GM19397 (cell line): ENCODE data around the gene CEACAM7.
"Not testable (repeated sequence)": the region's sequence is repeated elsewhere in the genome, so short reads cannot be mapped to it uniquely, and the experiment has no call there.

Experiments
- ATAC-seq: cut with Tn5 transposase; IDR thresholded peaks from one replicate; pipeline ENCODE4 v1.9.1; 2021; ENCODE audit warnings: mild to moderate bottlenecking, moderate library complexity; ENCODE audit not compliant: unreplicated experiment

The CEACAM7 gene

DNA sequence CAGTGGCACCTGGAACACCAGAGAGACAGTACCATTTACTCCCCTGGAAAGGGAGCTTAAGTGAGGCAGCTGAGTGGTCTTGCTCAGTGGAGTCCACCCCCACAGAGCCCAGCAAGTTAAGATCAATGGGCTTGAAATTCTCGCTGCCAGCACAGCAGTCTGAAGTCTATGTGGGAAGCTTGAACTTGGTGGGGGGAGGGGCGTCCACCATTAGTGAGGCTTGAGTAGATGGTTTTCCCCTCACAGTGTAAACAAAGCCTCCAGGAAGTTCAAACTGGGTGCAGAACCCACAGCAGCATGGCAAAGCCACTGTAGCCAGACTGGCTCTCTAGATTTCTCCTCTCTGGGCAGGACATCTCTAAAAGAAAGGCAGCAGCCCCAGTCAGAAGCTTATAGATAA is 30.9 kb downstream of the CEACAM7 start:
- no peak for ATAC-seq

DNA sequence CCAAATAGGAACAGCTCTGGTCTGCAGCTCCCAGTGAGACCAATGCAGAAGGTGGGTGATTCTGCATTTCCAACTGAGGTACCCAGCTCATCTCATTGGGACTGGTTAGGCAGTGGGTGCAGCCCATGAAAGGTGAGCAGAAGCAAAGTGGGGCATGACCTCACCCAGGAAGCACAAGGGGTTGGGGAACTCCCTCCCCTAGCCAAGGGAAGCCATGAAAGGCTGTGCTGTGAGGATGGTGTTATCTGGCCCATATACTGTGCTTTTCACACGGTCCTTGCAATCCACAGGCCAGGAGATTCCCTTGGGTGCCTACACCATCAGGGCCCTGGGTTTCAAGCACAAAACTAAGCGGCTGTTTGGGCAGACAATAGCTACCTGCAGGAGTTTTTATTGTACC is 31.3 kb downstream of the CEACAM7 start:
- not testable (repeated sequence) for ATAC-seq

DNA sequence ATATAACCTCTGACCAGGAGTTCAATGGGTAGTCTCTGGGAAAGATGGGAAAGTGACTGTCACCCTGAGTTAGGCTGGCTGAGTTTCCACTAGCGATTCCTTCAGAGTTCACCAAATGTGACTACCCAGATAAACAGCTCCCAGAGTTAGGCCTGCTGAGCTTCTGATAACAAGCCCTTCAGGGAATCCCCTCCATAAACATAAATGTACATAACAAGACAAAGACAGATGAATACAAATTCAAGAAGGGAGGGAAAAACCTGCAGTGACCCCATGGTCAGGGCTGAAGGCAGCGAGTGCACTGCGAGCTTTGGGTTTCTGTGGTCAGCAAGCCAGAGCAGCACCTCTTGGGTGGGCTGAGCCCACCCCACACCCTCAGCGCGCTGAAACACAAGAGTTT is 35.8 kb downstream of the CEACAM7 start:
- no peak for ATAC-seq

DNA sequence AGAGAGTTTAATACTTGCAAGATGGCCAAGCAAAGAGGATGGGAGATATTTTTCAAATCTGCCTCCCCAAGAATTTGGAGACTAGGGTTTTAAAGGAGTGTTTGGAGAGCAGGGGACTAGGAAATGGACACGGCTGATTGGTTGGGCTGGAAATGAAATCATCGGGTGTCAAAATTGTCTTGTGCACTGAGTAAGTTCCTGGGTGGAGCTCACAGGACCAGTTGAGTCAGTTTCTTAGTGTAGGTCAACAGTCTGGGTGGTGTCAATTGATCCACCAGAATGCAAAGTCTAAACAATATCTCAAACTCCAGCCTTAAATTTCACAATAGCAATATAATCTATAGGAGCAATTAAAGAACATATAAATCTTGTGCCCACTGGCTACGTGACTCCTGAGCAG is 38.2 kb downstream of the CEACAM7 start:
- no peak for ATAC-seq

DNA sequence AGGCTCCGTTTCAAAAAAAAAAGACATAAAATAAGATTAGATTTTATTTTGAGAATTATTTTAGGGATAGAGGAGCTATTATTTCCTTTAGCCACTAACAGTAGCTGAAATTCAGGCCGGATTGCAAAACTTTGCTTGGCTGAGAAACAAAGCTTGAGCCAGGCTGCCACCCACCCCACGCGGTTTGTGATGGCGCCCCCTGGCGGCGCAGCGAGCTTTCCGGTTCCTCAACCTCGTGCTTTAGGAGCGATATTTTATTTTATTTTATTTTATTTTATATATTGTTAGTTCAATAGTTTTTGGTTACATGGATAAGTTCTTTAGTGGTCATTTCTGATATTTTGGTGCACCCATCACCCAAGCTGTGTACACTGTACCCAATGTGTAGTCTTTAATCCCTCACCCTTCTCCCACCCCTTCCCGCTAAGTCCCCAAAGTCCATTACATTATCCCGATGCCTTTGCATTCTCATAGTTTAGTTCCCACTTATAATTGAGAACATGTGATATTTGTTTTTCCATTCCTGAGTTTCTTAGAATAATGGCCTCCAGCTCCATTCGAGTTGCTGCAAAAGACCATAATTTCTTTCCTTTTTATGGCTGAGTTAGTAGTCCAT is 41.4 kb downstream of the CEACAM7 start:
- no peak for ATAC-seq

DNA sequence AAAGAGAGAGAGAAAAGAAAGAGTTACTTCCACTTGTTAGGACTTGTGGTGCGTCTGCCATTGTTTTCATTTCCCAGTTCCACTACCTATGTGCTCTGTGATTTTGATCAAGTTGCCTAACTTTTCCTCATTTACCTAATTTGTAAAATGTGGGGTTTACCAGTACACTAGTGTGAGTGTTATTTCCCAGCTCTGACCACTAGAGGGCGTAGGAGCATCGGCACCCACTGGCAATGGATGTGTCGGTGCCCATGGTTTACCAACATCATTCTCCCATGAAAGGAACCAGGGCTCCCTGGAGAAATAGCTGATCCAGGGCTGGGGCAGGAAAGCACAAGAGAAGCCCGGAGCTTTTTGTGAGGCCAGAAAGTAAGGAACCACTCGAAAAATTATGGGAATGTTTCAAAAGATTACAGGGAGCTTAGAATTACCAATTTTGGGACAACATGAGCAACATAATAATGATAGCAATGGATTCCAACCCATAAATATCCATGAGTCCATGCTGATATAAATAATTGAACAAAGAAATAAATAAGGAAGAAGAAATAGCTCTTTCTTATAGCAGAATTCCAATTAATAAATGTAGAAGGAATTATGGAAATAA is 46.1 kb downstream of the CEACAM7 start:
- ATAC-seq = no peak

DNA sequence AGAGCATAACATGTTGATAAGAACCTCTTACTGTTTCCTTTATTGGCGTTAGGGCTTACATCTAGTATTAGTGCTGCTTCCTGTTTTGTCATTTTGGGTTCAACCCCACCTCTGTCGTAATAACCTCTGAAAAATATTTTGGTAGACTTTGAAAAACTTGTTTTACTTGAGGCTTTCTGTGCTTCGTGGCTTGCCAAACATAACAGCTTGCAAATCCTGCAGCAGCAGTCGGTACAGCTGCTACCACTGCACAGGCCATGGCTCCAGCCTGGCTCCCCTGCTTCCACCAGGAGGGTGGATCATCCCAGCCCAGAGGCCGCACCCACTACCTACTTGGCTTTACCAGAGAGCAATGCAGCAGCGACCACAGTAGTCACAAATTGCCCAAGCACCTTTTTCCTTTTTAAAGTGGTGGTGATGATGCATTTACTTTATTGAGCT is 49.4 kb downstream of the CEACAM7 start:
- no peak for ATAC-seq

DNA sequence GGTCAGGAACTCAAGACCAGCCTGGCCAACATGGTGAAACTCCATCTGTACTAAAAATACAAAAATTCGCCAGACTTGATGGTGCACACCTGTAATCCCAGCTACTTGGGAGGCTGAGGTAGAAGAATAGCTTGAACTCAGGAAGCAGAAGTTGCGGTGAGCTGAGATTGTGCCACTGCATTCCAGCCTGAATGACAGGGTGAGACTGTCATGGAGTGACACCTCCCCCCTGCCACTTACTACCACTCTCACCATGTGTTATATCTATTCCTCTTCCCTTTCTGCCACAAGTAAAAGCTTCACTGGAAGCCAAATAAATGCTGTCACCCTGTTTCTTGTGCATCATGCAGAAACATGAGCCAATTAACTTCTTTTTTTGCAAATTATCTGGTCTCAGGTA is 50.6 kb downstream of the CEACAM7 start:
- ATAC-seq = no peak

DNA sequence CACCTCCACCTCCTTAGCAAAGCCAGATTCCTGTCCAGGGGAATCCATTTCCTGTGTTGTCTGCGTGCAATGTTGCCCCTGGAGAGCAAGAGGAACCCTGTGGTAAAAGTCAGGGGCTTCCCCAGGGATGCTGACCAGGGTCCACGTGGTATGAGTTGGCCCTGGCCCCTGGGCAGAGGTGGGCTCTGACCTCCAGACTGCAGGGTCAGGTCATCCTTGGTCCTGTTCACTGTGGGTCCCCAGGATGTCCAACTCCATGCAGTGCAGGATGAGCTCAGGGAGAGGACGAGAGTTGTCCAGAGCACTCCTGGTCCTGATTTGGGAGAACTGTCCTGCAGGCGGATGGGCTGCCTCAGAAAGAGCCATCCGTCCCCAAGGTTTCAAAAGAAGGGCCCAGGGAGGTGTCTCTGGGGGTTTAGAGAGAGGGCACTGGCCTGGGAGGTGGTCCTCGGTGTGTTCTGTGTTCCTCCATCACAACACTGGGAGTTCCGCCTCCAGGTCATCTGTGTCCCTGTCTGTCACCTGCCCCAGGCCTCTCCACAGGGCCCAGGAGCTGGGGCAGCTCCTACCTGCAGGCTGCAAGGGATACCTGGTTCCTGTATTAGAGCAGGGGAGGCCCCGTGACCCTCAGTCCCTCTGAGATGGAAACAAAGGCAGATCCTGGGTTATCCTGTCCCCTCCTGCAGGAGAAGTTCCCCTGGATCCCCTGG is 59.9 kb downstream of the CEACAM7 start:
- ATAC-seq = no peak

DNA sequence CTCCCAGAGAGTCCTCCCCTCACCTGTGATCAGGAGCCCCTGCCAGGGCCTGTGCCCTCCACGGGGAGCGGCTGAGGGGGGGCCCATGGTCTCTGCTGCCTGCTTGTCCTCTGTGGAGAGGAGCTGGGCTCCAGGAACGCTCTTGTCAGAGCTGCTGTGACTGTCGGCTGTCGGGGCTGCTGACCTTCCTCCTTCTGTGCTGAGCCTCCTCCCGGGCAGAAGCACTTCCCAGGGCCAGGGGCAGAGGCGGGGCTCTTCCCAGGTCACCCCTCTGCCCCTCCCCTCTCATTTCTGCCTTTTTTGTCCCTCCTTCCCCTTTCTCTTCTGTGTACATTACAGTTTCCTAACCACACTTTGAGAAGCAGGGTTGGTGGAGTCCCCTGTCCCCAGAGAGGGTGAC is 61.2 kb downstream of the CEACAM7 start, which contains the start of gene CEACAM4:
Gene CEACAM4 (minus strand): TSS at position 198 of the 400 bp plus-strand sequence. CDS start 111 bp downstream, at position 87.
- ATAC-seq = no peak

DNA sequence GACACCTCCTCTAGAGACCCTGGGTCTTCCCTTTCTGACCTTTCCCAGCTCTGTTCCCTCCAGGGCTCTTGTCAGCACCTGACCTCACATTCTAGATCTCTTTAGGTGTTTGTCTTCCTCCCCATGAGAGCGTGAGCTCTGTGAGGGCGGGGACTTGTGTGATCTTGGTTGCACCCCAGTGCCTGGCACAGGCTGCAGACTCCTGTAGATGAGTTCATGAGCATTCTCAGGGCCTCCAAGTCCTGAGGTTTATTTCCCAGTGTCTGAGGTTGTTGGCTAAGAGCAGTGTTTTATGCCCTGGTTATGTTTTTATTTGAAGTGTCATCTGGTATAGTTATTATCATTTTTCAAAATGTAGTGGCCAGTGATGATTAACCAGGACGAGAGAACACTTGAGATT is 61.8 kb downstream of the CEACAM7 start:
- no peak for ATAC-seq

DNA sequence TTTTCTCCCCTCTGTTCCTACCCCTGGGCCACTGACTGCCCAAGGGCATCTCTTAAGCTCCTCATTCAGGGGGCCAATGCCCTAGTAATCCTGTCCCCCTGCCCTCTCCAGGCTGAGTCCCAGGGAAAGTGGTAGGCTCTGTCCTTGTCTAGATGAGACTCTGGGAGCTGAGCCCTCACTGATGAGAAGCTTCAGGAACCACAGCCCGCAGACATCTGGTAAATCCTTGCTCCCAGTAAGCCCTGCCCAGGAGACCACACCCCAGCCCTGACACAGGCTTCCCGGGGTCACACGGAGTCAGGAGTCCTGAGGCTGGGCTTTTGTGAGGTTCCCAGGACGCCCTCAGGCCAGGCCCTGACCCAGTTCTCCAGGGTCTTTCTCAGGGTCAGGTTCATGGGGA is 63.1 kb downstream of the CEACAM7 start:
- ATAC-seq = no peak

DNA sequence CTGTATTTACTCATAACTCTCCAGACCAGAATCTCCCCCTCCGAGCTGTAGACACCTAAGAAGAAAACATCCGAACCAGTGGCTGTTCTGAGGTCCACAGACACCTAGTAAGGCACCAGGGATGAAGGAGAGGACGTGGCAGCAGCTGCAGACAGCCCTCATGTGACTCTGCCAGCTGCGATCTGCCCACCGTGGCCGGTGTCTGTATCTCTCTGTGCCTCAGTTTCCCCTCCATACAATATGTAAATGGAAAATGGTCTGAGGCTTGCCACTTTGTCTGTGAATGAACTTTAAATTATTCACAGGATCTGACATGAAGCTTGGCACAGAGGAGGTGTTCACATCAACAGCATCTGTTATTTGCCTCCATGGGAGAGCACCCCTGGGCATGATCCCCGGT is 63.6 kb downstream of the CEACAM7 start:
- no peak for ATAC-seq

DNA sequence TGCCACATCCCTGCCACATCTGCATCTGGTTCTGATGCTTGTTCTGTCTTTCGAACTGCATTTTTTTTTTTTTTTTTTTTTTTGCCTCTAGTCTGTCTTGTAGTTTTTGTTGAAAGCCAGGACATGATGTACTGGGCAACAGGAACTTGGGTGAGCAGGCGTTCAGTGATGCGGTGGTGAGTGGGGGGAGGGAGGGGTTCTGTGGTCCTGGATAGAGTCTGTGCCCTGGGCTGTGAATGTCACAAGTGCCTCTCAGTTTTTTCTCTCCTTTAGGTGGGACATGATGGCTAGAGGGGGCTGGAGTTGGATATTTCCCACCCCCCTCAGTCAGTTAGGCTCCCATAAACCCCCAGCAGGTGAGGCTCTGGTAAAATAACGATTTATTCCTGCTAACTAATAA is 64.7 kb downstream of the CEACAM7 start:
- no peak for ATAC-seq
